Activated CD8-positive, alpha-beta T cell treated with anti-CD3 and anti-CD28 coated beads for 36 hours (primary cell): ENCODE data around the gene ZHX3. TPM values are rescaled to one million over a fixed set of nuclear protein-coding genes. Genes with fewer than 3 reads are reported as not detected.

Experiments used
- ATAC-seq: fragments of 200-7000 bp; cut with Tn5 transposase; one replicate; pipeline ENCODE4 v1.10.0; 2021; ENCODE audit warnings: mild to moderate bottlenecking, moderate library complexity
- CTCF ChIA-PET: fragments of 350-600 bp; sonication (Branson Sonifier 250); formaldehyde crosslinking; loops from one replicate; lab custom pipeline; 2021; ENCODE audit warnings: antibody characterized with exemption; lab: Charles Lee
- POLR2A ChIA-PET: fragments of 350-600 bp; sonication (Branson Sonifier 250); formaldehyde crosslinking; loops from one replicate; lab custom pipeline; 2021; ENCODE audit warnings: antibody characterized with exemption; lab: Charles Lee
- DNase-seq: peaks from one replicate; pipeline ENCODE4 v3.0.0-alpha.2; 2020
- H3K27ac Mint-ChIP-seq: one replicate; pipeline ENCODE4 v1.8.0; 2021; ENCODE audit warnings: mild to moderate bottlenecking, mixed read lengths
- H3K27me3 Mint-ChIP-seq: one replicate; pipeline ENCODE4 v1.8.0; 2021; ENCODE audit warnings: mixed read lengths
- H3K36me3 Mint-ChIP-seq: one replicate; pipeline ENCODE4 v1.8.0; 2021; ENCODE audit warnings: low read depth, mixed read lengths
- H3K4me1 Mint-ChIP-seq: one replicate; pipeline ENCODE4 v1.8.0; 2021; ENCODE audit warnings: low read depth, mixed read lengths
- H3K4me3 Mint-ChIP-seq: one replicate; pipeline ENCODE4 v1.8.0; 2021; ENCODE audit warnings: mild to moderate bottlenecking, moderate library complexity, mixed read lengths
- H3K9me3 Mint-ChIP-seq: one replicate; pipeline ENCODE4 v1.8.0; 2021; ENCODE audit warnings: mixed read lengths
- intact Hi-C: fragments of 100-400 bp; cut with micrococcal nuclease; formaldehyde crosslinking; loops from one replicate; pipeline ENCODE4 v1.10.0; 2022
- total RNA-seq, 2 experiments: library from RNA; stranded (reverse); gene quantifications; one replicate each; pipeline ENCODE4 v1.2.3, GENCODE V29; 2021
- TF ChIP-seq, protein P1 (sequence below): fragments of 200-600 bp; IDR thresholded peaks from one replicate; pipeline ENCODE4 v1.8.0; 2022; ENCODE audit warnings: antibody characterized with exemption, mild to moderate bottlenecking

ZHX3 gene
- total RNA-seq, 2 experiments from 2014 or later = 14.1 to 14.2 TPM

DNA sequence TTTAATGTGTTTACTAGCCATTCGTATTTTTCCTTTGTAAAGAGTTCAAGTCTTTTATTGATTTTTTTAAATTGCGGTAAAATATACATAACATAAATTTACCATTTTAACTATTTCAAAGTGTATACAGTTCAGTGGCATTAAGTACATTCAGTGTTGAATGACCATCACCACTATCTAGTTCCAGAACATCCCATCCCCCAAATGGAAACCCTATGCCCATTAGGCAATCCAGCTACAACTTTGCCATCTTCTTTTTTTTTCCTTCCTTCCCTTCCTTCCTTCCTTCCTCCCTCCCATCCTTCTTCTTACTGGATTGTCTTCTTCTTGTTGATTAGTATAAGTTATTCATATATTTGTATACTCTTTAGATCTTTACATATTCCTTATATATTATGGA lies 31.7 kb upstream of the ZHX3 start:
- H3K9me3 Mint-ChIP-seq = no peaks in the 10 kb centered on the region
- no peak overlapping the region for H3K27ac Mint-ChIP-seq
- DNase-seq (no peak), ATAC-seq (no peak)
- no peaks in the 10 kb centered on the region for H3K4me1 Mint-ChIP-seq
- no peaks in the 10 kb centered on the region for H3K36me3 Mint-ChIP-seq
- intact Hi-C loops = loop anchor here (10.0 kb wide), 1 partner anchor 384 kb away; no protein-coding TSS in a partner anchor
- H3K4me3 Mint-ChIP-seq = no peak overlapping the region
- ChIA-PET CTCF (no interaction called here), POLR2A (no interaction called here)
- no peaks in the 10 kb centered on the region for H3K27me3 Mint-ChIP-seq
- TF ChIP-seq, protein P1, sequence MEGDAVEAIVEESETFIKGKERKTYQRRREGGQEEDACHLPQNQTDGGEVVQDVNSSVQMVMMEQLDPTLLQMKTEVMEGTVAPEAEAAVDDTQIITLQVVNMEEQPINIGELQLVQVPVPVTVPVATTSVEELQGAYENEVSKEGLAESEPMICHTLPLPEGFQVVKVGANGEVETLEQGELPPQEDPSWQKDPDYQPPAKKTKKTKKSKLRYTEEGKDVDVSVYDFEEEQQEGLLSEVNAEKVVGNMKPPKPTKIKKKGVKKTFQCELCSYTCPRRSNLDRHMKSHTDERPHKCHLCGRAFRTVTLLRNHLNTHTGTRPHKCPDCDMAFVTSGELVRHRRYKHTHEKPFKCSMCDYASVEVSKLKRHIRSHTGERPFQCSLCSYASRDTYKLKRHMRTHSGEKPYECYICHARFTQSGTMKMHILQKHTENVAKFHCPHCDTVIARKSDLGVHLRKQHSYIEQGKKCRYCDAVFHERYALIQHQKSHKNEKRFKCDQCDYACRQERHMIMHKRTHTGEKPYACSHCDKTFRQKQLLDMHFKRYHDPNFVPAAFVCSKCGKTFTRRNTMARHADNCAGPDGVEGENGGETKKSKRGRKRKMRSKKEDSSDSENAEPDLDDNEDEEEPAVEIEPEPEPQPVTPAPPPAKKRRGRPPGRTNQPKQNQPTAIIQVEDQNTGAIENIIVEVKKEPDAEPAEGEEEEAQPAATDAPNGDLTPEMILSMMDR = no peak

DNA sequence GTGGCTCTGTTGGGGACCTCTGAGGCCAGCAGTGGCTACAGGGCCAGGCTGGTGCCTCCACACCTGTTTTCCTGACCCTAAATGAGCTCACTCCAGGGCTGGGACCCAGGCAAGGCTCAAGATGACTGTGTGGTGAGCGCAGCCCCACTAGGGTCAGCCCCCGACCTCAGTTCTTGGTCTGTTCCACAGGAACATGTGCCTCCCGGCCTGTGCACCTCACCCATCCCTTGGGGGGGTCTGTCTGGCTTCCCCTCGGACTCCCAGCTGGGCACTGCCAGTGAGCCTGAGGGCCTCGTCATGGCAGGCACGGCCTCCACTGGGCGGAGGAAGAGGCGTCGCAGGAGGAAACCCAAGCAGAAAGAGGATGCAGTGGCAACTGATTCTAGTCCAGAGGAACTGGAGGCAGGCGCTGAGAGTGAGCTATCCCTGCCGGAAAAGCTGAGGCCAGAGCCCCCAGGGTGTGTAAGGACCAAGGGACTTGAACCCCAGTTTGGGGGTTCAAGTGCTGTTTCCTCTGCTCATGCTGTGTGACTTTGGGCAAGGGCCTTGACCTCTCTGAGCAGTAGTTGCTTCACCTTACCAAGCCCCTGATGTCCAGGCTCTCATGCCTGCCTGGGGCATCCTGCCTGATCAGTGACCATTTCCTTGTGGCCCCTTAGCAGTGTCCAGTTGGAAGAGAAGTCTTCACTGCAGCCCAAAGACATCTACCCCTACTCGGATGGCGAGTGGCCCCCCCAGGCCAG lies 31.1 kb upstream of the ZHX3 start:
- no peak for DNase-seq
- H3K27me3 Mint-ChIP-seq = no peaks in the 10 kb centered on the region
- no peak overlapping the region for H3K27ac Mint-ChIP-seq
- intact Hi-C loops = loop anchor here (10.0 kb wide), 1 partner anchor 384 kb away; no protein-coding TSS in a partner anchor
- H3K4me3 Mint-ChIP-seq = no peak overlapping the region
- ChIA-PET CTCF (interaction anchor here (1.0 kb wide), 1 partner anchor 62 kb away, joined by 3 read pairs; no protein-coding TSS in a partner anchor), POLR2A (no interaction called here)
- no peaks in the 10 kb centered on the region for H3K9me3 Mint-ChIP-seq
- H3K4me1 Mint-ChIP-seq = no peaks in the 10 kb centered on the region
- no peaks in the 10 kb centered on the region for H3K36me3 Mint-ChIP-seq
- TF ChIP-seq, protein P1 = no peak
- no peak for ATAC-seq

DNA sequence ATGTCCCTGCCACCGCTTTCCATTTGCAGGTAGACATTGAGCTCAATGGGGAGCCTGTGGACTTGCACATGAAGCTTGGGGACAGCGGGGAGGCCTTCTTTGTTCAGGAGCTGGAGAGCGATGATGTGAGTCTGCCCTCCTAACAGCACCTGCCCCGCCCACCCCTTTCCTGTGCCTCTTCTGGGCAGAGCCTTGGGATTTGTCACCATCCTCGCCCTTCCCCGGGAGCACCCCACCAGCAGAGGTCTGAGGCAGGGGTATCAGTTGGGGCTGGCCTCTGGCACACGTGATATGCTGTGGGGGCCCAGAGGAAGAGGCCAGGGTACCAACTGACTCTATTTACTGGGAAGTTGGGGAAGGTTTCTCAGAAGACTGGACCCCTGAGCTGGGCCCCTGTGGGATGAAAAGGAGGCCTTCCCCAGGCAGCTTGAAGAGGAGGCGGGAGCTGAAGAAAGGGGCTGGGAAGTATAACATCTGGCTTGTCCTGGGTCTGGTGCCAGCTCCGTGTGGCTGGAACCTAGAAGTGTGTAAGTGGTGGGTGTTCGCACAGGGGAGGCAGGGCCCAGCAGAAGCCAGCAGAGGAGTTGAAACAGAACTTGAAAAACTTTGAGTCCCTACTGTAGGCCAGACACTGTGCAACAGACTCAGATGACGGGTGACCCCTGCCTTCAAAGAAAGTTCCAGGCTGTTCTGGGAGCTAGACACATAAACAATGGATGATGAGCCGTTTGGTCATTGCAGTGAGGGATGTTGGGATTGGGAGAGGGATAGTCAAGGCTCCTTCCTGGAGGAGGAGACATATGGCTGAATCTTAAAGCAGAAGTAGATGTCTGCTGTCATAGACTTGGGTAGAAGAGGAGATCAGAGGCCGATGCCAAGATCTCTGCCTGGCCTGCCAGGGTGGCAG lies 30.2 kb upstream of the ZHX3 start:
- no peak overlapping the region for H3K4me3 Mint-ChIP-seq
- H3K9me3 Mint-ChIP-seq = no peaks in the 10 kb centered on the region
- H3K27ac Mint-ChIP-seq = no peak overlapping the region
- POLR2A ChIA-PET = no interaction called here
- DNase-seq (no peak), ATAC-seq (no peak)
- intact Hi-C loops = loop anchor here (10.0 kb wide), 1 partner anchor 383 kb away; no protein-coding TSS in a partner anchor
- no peaks in the 10 kb centered on the region for H3K27me3 Mint-ChIP-seq
- CTCF ChIA-PET = interaction anchor here (0.8 to 1.0 kb wide), 2 partner anchors 8 to 63 kb away, joined by 3 read pairs; no protein-coding TSS in a partner anchor
- TF ChIP-seq, protein P1 = no peak
- H3K4me1 Mint-ChIP-seq = no peaks in the 10 kb centered on the region
- no peaks in the 10 kb centered on the region for H3K36me3 Mint-ChIP-seq

DNA sequence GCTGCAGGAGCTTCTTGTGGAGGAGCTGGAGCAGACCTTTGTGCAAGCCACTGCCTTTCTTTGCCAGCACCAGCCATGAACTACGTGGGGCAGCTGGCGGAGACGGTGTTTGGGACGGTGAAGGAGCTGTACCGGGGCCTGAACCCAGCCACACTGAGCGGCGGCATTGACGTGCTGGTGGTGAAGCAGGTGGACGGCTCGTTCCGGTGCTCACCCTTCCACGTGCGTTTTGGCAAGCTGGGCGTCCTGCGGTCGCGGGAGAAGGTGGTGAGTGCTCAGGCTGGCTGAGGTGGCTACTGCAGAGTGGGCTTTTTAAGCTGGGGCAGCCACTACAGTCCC lies 28.2 kb upstream of the ZHX3 start:
- TF ChIP-seq, protein P1 = no peak
- ATAC-seq (no peak), DNase-seq (no peak)
- Mint-ChIP-seq H3K27ac (no peak overlapping the region), H3K4me1 (no peaks in the 10 kb centered on the region), H3K9me3 (no peaks in the 10 kb centered on the region), H3K4me3 (no peak overlapping the region), H3K27me3 (no peaks in the 10 kb centered on the region), H3K36me3 (no peaks in the 10 kb centered on the region)
- POLR2A ChIA-PET = no interaction called here
- CTCF ChIA-PET = no interaction called here
- intact Hi-C loops = loop anchor here (10.0 kb wide), 1 partner anchor 381 kb away; no protein-coding TSS in a partner anchor
